ENCODE data around the gene MICU2. TPM values are rescaled to one million over a fixed set of nuclear protein-coding genes. Genes with fewer than 3 reads are reported as not detected.
"Not testable (repeated sequence)": the region's sequence is repeated elsewhere in the genome, so short reads cannot be mapped to it uniquely, and the experiment has no call there.

The MICU2 gene
- total RNA-seq, 1 donor from 2014 or later = 41.6 TPM

DNA sequence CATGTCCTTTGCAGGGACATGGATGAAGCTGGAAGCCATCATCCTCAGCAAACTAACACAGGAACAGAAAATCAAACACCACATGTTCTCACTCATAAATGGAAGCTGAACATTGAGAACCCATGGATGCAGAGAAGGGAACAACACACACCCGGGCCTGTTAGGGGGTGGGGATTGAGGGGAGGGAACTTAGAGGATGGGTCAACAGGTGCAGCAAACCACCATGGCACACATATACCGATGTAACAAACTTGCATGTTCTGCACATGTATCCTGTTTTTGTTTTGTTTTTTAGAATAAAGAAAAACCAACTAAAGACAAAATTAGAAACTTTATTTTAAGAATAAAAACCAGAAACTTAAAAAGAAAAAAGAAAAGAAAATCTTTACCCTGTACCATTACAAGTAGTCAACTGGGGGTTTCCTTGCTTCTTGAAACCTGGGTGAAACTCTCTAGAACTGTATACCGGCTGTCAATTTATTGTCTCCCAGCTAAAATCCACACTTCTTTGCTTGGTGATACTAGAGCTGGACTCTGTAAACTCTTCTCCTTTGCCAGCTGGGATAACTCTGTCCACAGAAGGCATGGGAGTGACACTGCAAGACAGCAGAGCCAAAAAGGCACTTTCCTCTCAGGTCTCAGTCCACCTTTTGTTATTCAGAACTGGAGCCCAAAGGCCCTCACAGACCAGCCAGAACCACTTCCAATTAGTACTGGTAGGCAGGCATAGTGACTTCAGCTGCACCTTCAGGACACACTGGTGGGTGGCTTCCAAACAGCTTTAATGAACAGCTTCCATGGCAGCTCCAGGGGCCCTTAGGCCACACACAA is 9.0 kb downstream of the MICU2 start:
- Mint-ChIP-seq H3K27ac (no peak overlapping the region), H3K4me1 (no peaks in the 10 kb centered on the region), H3K4me3 (no peak overlapping the region), H3K36me3 (peaks cover 42% of the 10 kb centered on the region), H3K9me3 (peaks cover 42% of the 10 kb centered on the region), H3K27me3 (ENCODE audit: low read depth) (no peaks in the 10 kb centered on the region)
- TF ChIP-seq, protein P1, sequence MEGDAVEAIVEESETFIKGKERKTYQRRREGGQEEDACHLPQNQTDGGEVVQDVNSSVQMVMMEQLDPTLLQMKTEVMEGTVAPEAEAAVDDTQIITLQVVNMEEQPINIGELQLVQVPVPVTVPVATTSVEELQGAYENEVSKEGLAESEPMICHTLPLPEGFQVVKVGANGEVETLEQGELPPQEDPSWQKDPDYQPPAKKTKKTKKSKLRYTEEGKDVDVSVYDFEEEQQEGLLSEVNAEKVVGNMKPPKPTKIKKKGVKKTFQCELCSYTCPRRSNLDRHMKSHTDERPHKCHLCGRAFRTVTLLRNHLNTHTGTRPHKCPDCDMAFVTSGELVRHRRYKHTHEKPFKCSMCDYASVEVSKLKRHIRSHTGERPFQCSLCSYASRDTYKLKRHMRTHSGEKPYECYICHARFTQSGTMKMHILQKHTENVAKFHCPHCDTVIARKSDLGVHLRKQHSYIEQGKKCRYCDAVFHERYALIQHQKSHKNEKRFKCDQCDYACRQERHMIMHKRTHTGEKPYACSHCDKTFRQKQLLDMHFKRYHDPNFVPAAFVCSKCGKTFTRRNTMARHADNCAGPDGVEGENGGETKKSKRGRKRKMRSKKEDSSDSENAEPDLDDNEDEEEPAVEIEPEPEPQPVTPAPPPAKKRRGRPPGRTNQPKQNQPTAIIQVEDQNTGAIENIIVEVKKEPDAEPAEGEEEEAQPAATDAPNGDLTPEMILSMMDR (IDR thresholded peaks at IDR 0.05; ENCODE audit: unreplicated experiment) = no peak
- DNase-seq (ENCODE audit: low spot score in 2 of 2, unreplicated experiment in 2 of 2) = no peak

DNA sequence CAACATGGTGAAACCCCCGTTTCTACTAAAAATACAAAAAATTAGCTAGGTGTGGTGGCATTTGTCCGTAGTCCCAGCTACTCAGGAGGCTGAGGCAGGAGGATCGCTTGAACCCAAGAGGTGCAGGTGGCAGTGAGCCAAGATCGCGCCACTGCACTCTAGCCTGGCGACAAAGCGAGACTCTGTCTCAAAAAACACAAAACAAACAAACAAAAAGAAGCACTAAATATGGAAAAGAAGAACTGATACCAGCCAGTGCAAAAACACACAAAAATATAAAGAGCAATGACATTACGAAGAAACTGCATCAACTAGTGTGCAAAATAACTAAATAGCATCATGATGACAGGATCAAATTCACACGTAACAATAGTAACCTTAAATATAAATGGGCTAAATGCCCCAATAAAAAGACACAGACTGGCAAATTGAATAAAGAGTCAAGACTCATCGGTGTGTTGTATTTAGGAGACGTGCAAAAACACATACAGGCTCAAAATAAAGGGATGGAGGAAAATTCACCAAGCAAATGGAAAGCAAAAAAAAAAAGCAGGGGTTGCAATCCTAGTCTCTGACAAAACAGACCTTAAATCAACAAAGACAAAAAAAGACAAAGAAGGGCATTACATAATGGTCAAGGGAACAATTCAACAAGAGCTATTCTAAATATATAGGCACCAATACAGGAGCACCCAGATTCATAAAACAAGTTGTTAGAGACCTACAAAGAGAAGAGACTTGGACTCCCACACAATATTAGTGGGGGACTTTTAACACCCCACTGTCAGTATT is 13.1 kb downstream of the MICU2 start:
- H3K27me3 Mint-ChIP-seq (ENCODE audit: low read depth); H3K4me1 Mint-ChIP-seq; DNase-seq (ENCODE audit: low spot score in 2 of 2, unreplicated experiment in 2 of 2); H3K27ac Mint-ChIP-seq; H3K4me3 Mint-ChIP-seq: not testable (repeated sequence)
- Mint-ChIP-seq H3K36me3 (peaks cover 50% of the 10 kb centered on the region), H3K9me3 (peaks cover 57% of the 10 kb centered on the region)

GRCh38 chr13:21590231-21590630 is 13.7 kb downstream of the MICU2 start:
- no peak overlapping the region for H3K27ac Mint-ChIP-seq
- no peak overlapping the region for H3K4me3 Mint-ChIP-seq

DNA sequence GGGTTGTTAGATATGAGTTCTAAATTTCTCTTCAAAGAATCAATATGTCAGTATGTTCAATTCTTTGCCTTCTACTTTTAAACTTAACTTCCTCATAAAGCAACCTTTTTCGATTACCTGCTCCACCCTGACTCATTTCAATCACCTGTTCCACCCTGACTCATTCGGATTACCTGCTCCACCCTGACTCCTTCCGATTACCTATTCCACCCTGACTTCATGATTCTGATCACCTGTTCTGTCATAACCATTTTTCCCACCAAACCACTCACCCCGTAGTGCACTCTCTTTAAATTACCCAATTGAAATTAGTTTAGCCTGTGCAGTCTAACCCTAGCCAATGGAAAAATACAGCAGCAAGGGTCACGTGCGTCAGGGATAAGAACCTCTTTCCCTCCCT is 14.5 kb downstream of the MICU2 start:
- H3K36me3 Mint-ChIP-seq = peaks cover 49% of the 10 kb centered on the region
- H3K27me3 Mint-ChIP-seq (ENCODE audit: low read depth); H3K4me3 Mint-ChIP-seq; DNase-seq (ENCODE audit: low spot score in 2 of 2, unreplicated experiment in 2 of 2); H3K27ac Mint-ChIP-seq; H3K4me1 Mint-ChIP-seq: not testable (repeated sequence)
- peaks cover 55% of the 10 kb centered on the region for H3K9me3 Mint-ChIP-seq

More at GRCh38 chr13:21590231-21590630, 13.7 kb downstream of the MICU2 start:
- TF ChIP-seq, protein P1 (IDR thresholded peaks at IDR 0.05; ENCODE audit: unreplicated experiment) = no peak
- peaks cover 57% of the 10 kb centered on the region for H3K9me3 Mint-ChIP-seq
- H3K36me3 Mint-ChIP-seq = peaks cover 50% of the 10 kb centered on the region
- no peaks in the 10 kb centered on the region for H3K27me3 Mint-ChIP-seq (ENCODE audit: low read depth)
- no peaks in the 10 kb centered on the region for H3K4me1 Mint-ChIP-seq
- no peak for DNase-seq (ENCODE audit: low spot score in 2 of 2, unreplicated experiment in 2 of 2)

GRCh38 chr13:21588411-21588810 is 15.6 kb downstream of the MICU2 start:
- H3K9me3 Mint-ChIP-seq = peaks cover 45% of the 10 kb centered on the region
- not testable (repeated sequence) for H3K27me3 Mint-ChIP-seq (ENCODE audit: low read depth); H3K27ac Mint-ChIP-seq; H3K4me1 Mint-ChIP-seq; H3K4me3 Mint-ChIP-seq; DNase-seq (ENCODE audit: low spot score in 2 of 2, unreplicated experiment in 2 of 2)
- H3K36me3 Mint-ChIP-seq = peaks cover 39% of the 10 kb centered on the region

- Mint-ChIP-seq H3K4me3 (no peak overlapping the region), H3K36me3 (peaks cover 20% of the 10 kb centered on the region), H3K4me1 (no peaks in the 10 kb centered on the region), H3K27me3 (ENCODE audit: low read depth) (no peaks in the 10 kb centered on the region), H3K27ac (no peak overlapping the region), H3K9me3 (peaks cover 26% of the 10 kb centered on the region)
- TF ChIP-seq, protein P1 (IDR thresholded peaks at IDR 0.05; ENCODE audit: unreplicated experiment) = no peak
- no peak for DNase-seq (ENCODE audit: low spot score in 2 of 2, unreplicated experiment in 2 of 2)
These were observed 18.9 kb downstream of the MICU2 start for GRCh38 chr13:21584973-21585592.

- Mint-ChIP-seq H3K9me3 (peaks cover 12% of the 10 kb centered on the region), H3K4me3 (no peak overlapping the region), H3K27ac (no peak overlapping the region), H3K27me3 (ENCODE audit: low read depth) (no peaks in the 10 kb centered on the region), H3K36me3 (peaks cover 11% of the 10 kb centered on the region), H3K4me1 (peaks cover 2% of the 10 kb centered on the region)
- TF ChIP-seq, protein P1 (IDR thresholded peaks at IDR 0.05; ENCODE audit: unreplicated experiment) = no peak
- no peak for DNase-seq (ENCODE audit: low spot score in 2 of 2, unreplicated experiment in 2 of 2)
These were observed 20.5 kb downstream of the MICU2 start for GRCh38 chr13:21583478-21583877.
